Activated T-cell treated with anti-CD3 and anti-CD28 coated beads, Interleukin-2, amount 50 U/mL, for 24 hours (primary cell): ENCODE measurements around the gene CASZ1.

Source experiments
- DNase-seq: peaks from one replicate; pipeline ENCODE4 v3.0.0-alpha.2; 2020
- H3K27ac Mint-ChIP-seq: 2 replicates; pipeline ENCODE4 v1.8.0; 2020; ENCODE audit warnings: mild to moderate bottlenecking, mixed read lengths
- H3K27me3 Mint-ChIP-seq: 2 replicates; pipeline ENCODE4 v1.8.0; 2020; ENCODE audit warnings: mixed read lengths
- H3K36me3 Mint-ChIP-seq: 2 replicates; pipeline ENCODE4 v1.8.0; 2020; ENCODE audit warnings: low read depth, mixed read lengths
- H3K4me1 Mint-ChIP-seq: 2 replicates; pipeline ENCODE4 v1.8.0; 2020; ENCODE audit warnings: low read depth, mixed read lengths
- H3K4me3 Mint-ChIP-seq: 2 replicates; pipeline ENCODE4 v1.8.0; 2020; ENCODE audit warnings: mild to moderate bottlenecking, moderate library complexity, mixed read lengths
- H3K9me3 Mint-ChIP-seq: 2 replicates; pipeline ENCODE4 v1.8.0; 2020; ENCODE audit warnings: mixed read lengths

The CASZ1 gene

GRCh38 chr1:10814976-10815857 lies 18.8 kb upstream of the CASZ1 start:
- H3K4me3 Mint-ChIP-seq: no peak overlapping the region
- H3K27ac Mint-ChIP-seq: no peak overlapping the region
- peaks cover 8% of the 10 kb centered on the region for H3K27me3 Mint-ChIP-seq
- no peak for DNase-seq
- no peaks in the 10 kb centered on the region for H3K36me3 Mint-ChIP-seq
- no peaks in the 10 kb centered on the region for H3K4me1 Mint-ChIP-seq
- no peaks in the 10 kb centered on the region for H3K9me3 Mint-ChIP-seq

- H3K4me1 Mint-ChIP-seq: no peaks in the 10 kb centered on the region
- no peak overlapping the region for H3K4me3 Mint-ChIP-seq
- no peak overlapping the region for H3K27ac Mint-ChIP-seq
- DNase-seq: no peak
- no peaks in the 10 kb centered on the region for H3K36me3 Mint-ChIP-seq
- H3K27me3 Mint-ChIP-seq: peaks cover 16% of the 10 kb centered on the region
- no peaks in the 10 kb centered on the region for H3K9me3 Mint-ChIP-seq
These were observed 17.9 kb upstream of the CASZ1 start for GRCh38 chr1:10814312-10814711.

GRCh38 chr1:10813799-10814198 lies 17.4 kb upstream of the CASZ1 start:
- H3K27me3 Mint-ChIP-seq: peaks cover 21% of the 10 kb centered on the region
- no peaks in the 10 kb centered on the region for H3K36me3 Mint-ChIP-seq
- no peak for DNase-seq
- no peak overlapping the region for H3K4me3 Mint-ChIP-seq
- no peaks in the 10 kb centered on the region for H3K4me1 Mint-ChIP-seq
- no peak overlapping the region for H3K27ac Mint-ChIP-seq
- H3K9me3 Mint-ChIP-seq: no peaks in the 10 kb centered on the region

- peaks cover 30% of the 10 kb centered on the region for H3K27me3 Mint-ChIP-seq
- H3K36me3 Mint-ChIP-seq: no peaks in the 10 kb centered on the region
- H3K4me3 Mint-ChIP-seq: no peak overlapping the region
- no peaks in the 10 kb centered on the region for H3K9me3 Mint-ChIP-seq
- H3K4me1 Mint-ChIP-seq: no peaks in the 10 kb centered on the region
- DNase-seq: no peak
- H3K27ac Mint-ChIP-seq: no peak overlapping the region
These were observed 16.0 kb upstream of the CASZ1 start for GRCh38 chr1:10812387-10812915.

- H3K4me1 Mint-ChIP-seq: peaks cover 7% of the 10 kb centered on the region
- H3K27ac Mint-ChIP-seq: no peak overlapping the region
- peaks cover 52% of the 10 kb centered on the region for H3K27me3 Mint-ChIP-seq
- no peaks in the 10 kb centered on the region for H3K36me3 Mint-ChIP-seq
- H3K9me3 Mint-ChIP-seq: no peaks in the 10 kb centered on the region
- DNase-seq: no peak
- H3K4me3 Mint-ChIP-seq: no peak overlapping the region
These were observed 12.0 kb upstream of the CASZ1 start for GRCh38 chr1:10808441-10808840.

- no peak overlapping the region for H3K4me3 Mint-ChIP-seq
- H3K27ac Mint-ChIP-seq: no peak overlapping the region
- H3K36me3 Mint-ChIP-seq: no peaks in the 10 kb centered on the region
- H3K4me1 Mint-ChIP-seq: peaks cover 10% of the 10 kb centered on the region
- peaks cover 54% of the 10 kb centered on the region for H3K27me3 Mint-ChIP-seq
- DNase-seq: no peak
- H3K9me3 Mint-ChIP-seq: no peaks in the 10 kb centered on the region
These were observed 10.5 kb upstream of the CASZ1 start for GRCh38 chr1:10806966-10807365.

GRCh38 chr1:10803971-10804820 lies 7.8 kb upstream of the CASZ1 start:
- no peak overlapping the region for H3K4me3 Mint-ChIP-seq
- no peaks in the 10 kb centered on the region for H3K9me3 Mint-ChIP-seq
- H3K4me1 Mint-ChIP-seq: peaks cover 10% of the 10 kb centered on the region

GRCh38 chr1:10802944-10803715 lies 6.7 kb upstream of the CASZ1 start:
- DNase-seq: no peak
- Mint-ChIP-seq H3K4me1 (peaks cover 10% of the 10 kb centered on the region), H3K4me3 (no peak overlapping the region), H3K27ac (no peak overlapping the region), H3K27me3 (peaks cover 60% of the 10 kb centered on the region), H3K9me3 (no peaks in the 10 kb centered on the region), H3K36me3 (no peaks in the 10 kb centered on the region)

More at GRCh38 chr1:10803971-10804820, 7.8 kb upstream of the CASZ1 start:
- Mint-ChIP-seq H3K36me3 (no peaks in the 10 kb centered on the region), H3K27me3 (peaks cover 60% of the 10 kb centered on the region), H3K27ac (no peak overlapping the region)
- DNase-seq: no peak

- H3K27me3 Mint-ChIP-seq: peaks cover 66% of the 10 kb centered on the region
- H3K27ac Mint-ChIP-seq: no peak overlapping the region
- no peaks in the 10 kb centered on the region for H3K36me3 Mint-ChIP-seq
- H3K9me3 Mint-ChIP-seq: no peaks in the 10 kb centered on the region
- peaks cover 10% of the 10 kb centered on the region for H3K4me1 Mint-ChIP-seq
- H3K4me3 Mint-ChIP-seq: no peak overlapping the region
- DNase-seq: no peak
These were observed 4.3 kb upstream of the CASZ1 start for GRCh38 chr1:10800778-10801177.

GRCh38 chr1:10799726-10800125 lies 3.3 kb upstream of the CASZ1 start:
- Mint-ChIP-seq H3K36me3 (no peaks in the 10 kb centered on the region), H3K4me3 (no peak overlapping the region), H3K27me3 (peaks cover 69% of the 10 kb centered on the region), H3K9me3 (no peaks in the 10 kb centered on the region), H3K27ac (no peak overlapping the region), H3K4me1 (peaks cover 15% of the 10 kb centered on the region)
- no peak for DNase-seq

- H3K27ac Mint-ChIP-seq: no peak overlapping the region
- no peaks in the 10 kb centered on the region for H3K9me3 Mint-ChIP-seq
- H3K36me3 Mint-ChIP-seq: no peaks in the 10 kb centered on the region
- peaks cover 14% of the 10 kb centered on the region for H3K4me1 Mint-ChIP-seq
- peaks cover 68% of the 10 kb centered on the region for H3K27me3 Mint-ChIP-seq
- peak; percentile 37 for DNase-seq
- peak overlapping the region; percentile 68 for H3K4me3 Mint-ChIP-seq
These were observed 997 bp downstream of the CASZ1 start for GRCh38 chr1:10795276-10796021.

GRCh38 chr1:10794724-10795275 lies 1.6 kb downstream of the CASZ1 start:
- peaks cover 63% of the 10 kb centered on the region for H3K27me3 Mint-ChIP-seq
- peak; percentile 38 for DNase-seq
- no peaks in the 10 kb centered on the region for H3K36me3 Mint-ChIP-seq
- H3K4me1 Mint-ChIP-seq: peaks cover 14% of the 10 kb centered on the region
- no peaks in the 10 kb centered on the region for H3K9me3 Mint-ChIP-seq
- H3K27ac Mint-ChIP-seq: no peak overlapping the region
- H3K4me3 Mint-ChIP-seq: peak overlapping the region; percentile 68

GRCh38 chr1:10793129-10793651 lies 3.3 kb downstream of the CASZ1 start:
- no peak for DNase-seq
- no peak overlapping the region for H3K27ac Mint-ChIP-seq
- no peaks in the 10 kb centered on the region for H3K9me3 Mint-ChIP-seq
- H3K36me3 Mint-ChIP-seq: no peaks in the 10 kb centered on the region
- peaks cover 14% of the 10 kb centered on the region for H3K4me1 Mint-ChIP-seq
- H3K27me3 Mint-ChIP-seq: peaks cover 55% of the 10 kb centered on the region
- H3K4me3 Mint-ChIP-seq: peak overlapping the region; percentile 5
